Neural cell (in vitro differentiated cells): ENCODE measurements around the gene GZF1. TPM values are rescaled to one million over a fixed set of nuclear protein-coding genes. Genes with fewer than 3 reads are reported as not detected.

ENCODE experiments used
- H2AFZ ChIP-seq: fragments of 200-600, 300-800 bp; sonication (generic), shearing (Covaris generic); 2 replicates; pipeline ENCODE4 v1.6.0; 2014; ENCODE audit warnings: low read depth, mild to moderate bottlenecking, antibody characterized with exemption, low read length, moderate library complexity
- H3F3A ChIP-seq: fragments of 200-600 bp; shearing (Covaris generic); 2 replicates; pipeline ENCODE4 v1.6.1; 2016; ENCODE audit warnings: mild to moderate bottlenecking, moderate library complexity, mixed read lengths, antibody characterized with exemption, low read length; ENCODE audit not compliant: insufficient read depth, poor library complexity, severe bottlenecking
- H3K27ac ChIP-seq: fragments of 200-600, 300-800 bp; sonication (generic), shearing (Covaris generic); 2 replicates; pipeline ENCODE4 v1.5.1; 2014; ENCODE audit warnings: mild to moderate bottlenecking, low read length, moderate library complexity
- H3K27me3 ChIP-seq: fragments of 300-800, 200-600 bp; sonication (generic), shearing (Covaris generic); 2 replicates; pipeline ENCODE4 v1.6.0; 2014; ENCODE audit warnings: mild to moderate bottlenecking, low read depth, low read length, moderate library complexity; ENCODE audit not compliant: insufficient read depth
- H3K36me3 ChIP-seq: fragments of 300-800, 200-600 bp; sonication (generic), shearing (Covaris generic); 2 replicates; pipeline ENCODE4 v1.5.1; 2014; ENCODE audit warnings: mild to moderate bottlenecking, antibody characterized with exemption, low read length, moderate library complexity; ENCODE audit not compliant: insufficient read depth
- H3K4me2 ChIP-seq: fragments of 300-800, 200-600 bp; sonication (generic), shearing (Covaris generic); 2 replicates; pipeline ENCODE4 v1.6.0; 2014; ENCODE audit warnings: mild to moderate bottlenecking, low read length
- H3K4me3 ChIP-seq: fragments of 300-800, 200-600 bp; sonication (generic), shearing (Covaris generic); 2 replicates; pipeline ENCODE4 v1.5.1; 2014; ENCODE audit warnings: mild to moderate bottlenecking, low read length, moderate library complexity
- H3K79me2 ChIP-seq: fragments of 200-600 bp; shearing (Covaris generic); replicated peaks from 2 replicates; pipeline ENCODE4 v1.6.0; 2014; ENCODE audit warnings: mild to moderate bottlenecking, low read length, moderate library complexity; ENCODE audit not compliant: insufficient read depth
- H3K9ac ChIP-seq: fragments of 300-800, 200-600 bp; sonication (generic), shearing (Covaris generic); 2 replicates; pipeline ENCODE4 v1.6.1; 2016; ENCODE audit warnings: mild to moderate bottlenecking, low read length, mixed read lengths
- H3K9me2 ChIP-seq: fragments of 200-600 bp; shearing (Covaris generic); 2 replicates; pipeline ENCODE4 v1.6.1; 2016; ENCODE audit warnings: mild to moderate bottlenecking, low read length, mixed read lengths; ENCODE audit not compliant: insufficient read depth
- H3K9me3 ChIP-seq: fragments of 200-600, 300-800 bp; sonication (generic), shearing (Covaris generic); 2 replicates; pipeline ENCODE4 v1.6.1; 2016; ENCODE audit warnings: mild to moderate bottlenecking, mixed run types, low read length, moderate library complexity, mixed read lengths
- H4K20me1 ChIP-seq: fragments of 200-600 bp; shearing (Covaris generic); 2 replicates; pipeline ENCODE4 v1.6.1; 2016; ENCODE audit warnings: mild to moderate bottlenecking, mixed run types; ENCODE audit not compliant: insufficient read depth
- CTCF ChIP-seq: fragments of 450-650 bp; IDR thresholded peaks from 2 replicates; pipeline ENCODE4 v1.5.1; 2014; ENCODE audit warnings: antibody characterized with exemption, mild to moderate bottlenecking, moderate library complexity; ENCODE audit not compliant: poor library complexity, severe bottlenecking
- EP300 ChIP-seq: fragments of 450-650 bp; conservative IDR thresholded peaks from 2 replicates; pipeline ENCODE4 v1.6.1; 2014; ENCODE audit warnings: antibody characterized with exemption, mild to moderate bottlenecking, moderate library complexity; ENCODE audit not compliant: poor library complexity, severe bottlenecking
- EZH2 ChIP-seq: fragments of 200-600, 300-800 bp; shearing (Covaris generic), sonication (generic); IDR thresholded peaks from 2 replicates; pipeline ENCODE4 v1.6.1; 2014; ENCODE audit warnings: antibody characterized with exemption, low read length, borderline replicate concordance, mild to moderate bottlenecking; ENCODE audit not compliant: insufficient read depth, poor library complexity, severe bottlenecking
- MXI1 ChIP-seq: fragments of 450-650 bp; conservative IDR thresholded peaks from 2 replicates; pipeline ENCODE4 v1.6.1; 2014; ENCODE audit warnings: antibody characterized with exemption, mild to moderate bottlenecking; ENCODE audit not compliant: poor library complexity, severe bottlenecking
- POLR2AphosphoS5 ChIP-seq: IDR thresholded peaks from 2 replicates; pipeline ENCODE4 v1.6.1; 2012
- RAD21 ChIP-seq: fragments of 450-650 bp; conservative IDR thresholded peaks from 2 replicates; pipeline ENCODE4 v1.6.1; 2014; ENCODE audit warnings: antibody characterized with exemption, mild to moderate bottlenecking, moderate library complexity
- SMC3 ChIP-seq: fragments of 450-650 bp; conservative IDR thresholded peaks from 2 replicates; pipeline ENCODE4 v1.6.1; 2014; ENCODE audit warnings: antibody characterized with exemption, mild to moderate bottlenecking, moderate library complexity; ENCODE audit not compliant: poor library complexity
- TAF1 ChIP-seq: IDR thresholded peaks from 2 replicates; pipeline ENCODE4 v1.6.1; 2012; ENCODE audit warnings: low read depth
- polyA plus RNA-seq: library from polyadenylated mRNA; depleted of rRNA; stranded (reverse); fragments of >200 nt; gene quantifications from 2 replicates; pipeline ENCODE4 v1.2.3, GENCODE V29; 2014
- TF ChIP-seq, protein P1 (sequence below): IDR thresholded peaks from 2 replicates; pipeline ENCODE4 v1.6.1; 2012; ENCODE audit warnings: borderline replicate concordance

The GZF1 gene
- polyA plus RNA-seq, 1 donor from 2014 or later: 13.8 TPM

- no peak overlapping the region for H3K9ac ChIP-seq
- TF ChIP-seq SMC3: no peak
- TF ChIP-seq TAF1: no peak
- no peak for TF ChIP-seq RAD21
- no peak for TF ChIP-seq EP300
- TF ChIP-seq POLR2AphosphoS5: no peak
- TF ChIP-seq, protein P1, sequence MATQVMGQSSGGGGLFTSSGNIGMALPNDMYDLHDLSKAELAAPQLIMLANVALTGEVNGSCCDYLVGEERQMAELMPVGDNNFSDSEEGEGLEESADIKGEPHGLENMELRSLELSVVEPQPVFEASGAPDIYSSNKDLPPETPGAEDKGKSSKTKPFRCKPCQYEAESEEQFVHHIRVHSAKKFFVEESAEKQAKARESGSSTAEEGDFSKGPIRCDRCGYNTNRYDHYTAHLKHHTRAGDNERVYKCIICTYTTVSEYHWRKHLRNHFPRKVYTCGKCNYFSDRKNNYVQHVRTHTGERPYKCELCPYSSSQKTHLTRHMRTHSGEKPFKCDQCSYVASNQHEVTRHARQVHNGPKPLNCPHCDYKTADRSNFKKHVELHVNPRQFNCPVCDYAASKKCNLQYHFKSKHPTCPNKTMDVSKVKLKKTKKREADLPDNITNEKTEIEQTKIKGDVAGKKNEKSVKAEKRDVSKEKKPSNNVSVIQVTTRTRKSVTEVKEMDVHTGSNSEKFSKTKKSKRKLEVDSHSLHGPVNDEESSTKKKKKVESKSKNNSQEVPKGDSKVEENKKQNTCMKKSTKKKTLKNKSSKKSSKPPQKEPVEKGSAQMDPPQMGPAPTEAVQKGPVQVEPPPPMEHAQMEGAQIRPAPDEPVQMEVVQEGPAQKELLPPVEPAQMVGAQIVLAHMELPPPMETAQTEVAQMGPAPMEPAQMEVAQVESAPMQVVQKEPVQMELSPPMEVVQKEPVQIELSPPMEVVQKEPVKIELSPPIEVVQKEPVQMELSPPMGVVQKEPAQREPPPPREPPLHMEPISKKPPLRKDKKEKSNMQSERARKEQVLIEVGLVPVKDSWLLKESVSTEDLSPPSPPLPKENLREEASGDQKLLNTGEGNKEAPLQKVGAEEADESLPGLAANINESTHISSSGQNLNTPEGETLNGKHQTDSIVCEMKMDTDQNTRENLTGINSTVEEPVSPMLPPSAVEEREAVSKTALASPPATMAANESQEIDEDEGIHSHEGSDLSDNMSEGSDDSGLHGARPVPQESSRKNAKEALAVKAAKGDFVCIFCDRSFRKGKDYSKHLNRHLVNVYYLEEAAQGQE: no peak
- no peak for TF ChIP-seq EZH2
- TF ChIP-seq CTCF: no peak
- no peak for TF ChIP-seq MXI1
- H3K27me3 ChIP-seq: no peaks in the 10 kb centered on the region
- no peaks in the 10 kb centered on the region for H3K36me3 ChIP-seq
- no peak overlapping the region for H3K4me3 ChIP-seq
- H3K79me2 ChIP-seq: no peaks in the 10 kb centered on the region
- no peaks in the 10 kb centered on the region for H3F3A ChIP-seq
- H3K4me2 ChIP-seq: no peak overlapping the region
- H2AFZ ChIP-seq: no peak overlapping the region
- no peaks in the 10 kb centered on the region for H3K9me3 ChIP-seq
- no peak overlapping the region for H3K27ac ChIP-seq
- H4K20me1 ChIP-seq: no peaks in the 10 kb centered on the region
- no peaks in the 10 kb centered on the region for H3K9me2 ChIP-seq
Measured at GRCh38 chr20:23341073-23341472, 20.9 kb upstream of the GZF1 start.

- no peak overlapping the region for H2AFZ ChIP-seq
- H3K27ac ChIP-seq: no peak overlapping the region
- no peak overlapping the region for H3K9ac ChIP-seq
- H3K79me2 ChIP-seq: no peaks in the 10 kb centered on the region
- H3K9me2 ChIP-seq: no peaks in the 10 kb centered on the region
- H3K36me3 ChIP-seq: no peaks in the 10 kb centered on the region
- H3K27me3 ChIP-seq: no peaks in the 10 kb centered on the region
- H4K20me1 ChIP-seq: no peaks in the 10 kb centered on the region
- TF ChIP-seq, protein P1: no peak
- TF ChIP-seq RAD21 (no peak), POLR2AphosphoS5 (no peak), TAF1 (no peak), SMC3 (no peak), CTCF (no peak), MXI1 (no peak), EZH2 (no peak), EP300 (no peak)
- no peaks in the 10 kb centered on the region for H3F3A ChIP-seq
- no peaks in the 10 kb centered on the region for H3K9me3 ChIP-seq
- H3K4me2 ChIP-seq: no peak overlapping the region
- no peak overlapping the region for H3K4me3 ChIP-seq
Measured at GRCh38 chr20:23343590-23343989, 18.4 kb upstream of the GZF1 start.
